Smooth muscle cell of the brain vasculature (primary cell): ENCODE results near the gene ENO2.

Experiments used
- DNase-seq: peaks from one replicate; pipeline ENCODE4 v3.0.0-alpha.2; 2012; ENCODE audit warnings: low read depth, low spot score

The ENO2 gene

GRCh38 chr12:6912164-6912935 lies 2.0 kb upstream of the ENO2 start:
- no peak for DNase-seq

GRCh38 chr12:6914947-6915788 lies 788 bp downstream of the ENO2 start:
- no peak for DNase-seq

- DNase-seq, result no peak
Measured at GRCh38 chr12:6915789-6916285, 1.5 kb downstream of the ENO2 start.

- DNase-seq, result no peak
Measured at GRCh38 chr12:6916426-6917200, 2.2 kb downstream of the ENO2 start.

GRCh38 chr12:6917491-6918231 lies 3.3 kb downstream of the ENO2 start:
- DNase-seq, result no peak

GRCh38 chr12:6919588-6919987 lies 5.2 kb downstream of the ENO2 start:
- no peak for DNase-seq

GRCh38 chr12:6921539-6921938 lies 7.2 kb downstream of the ENO2 start:
- DNase-seq, result no peak

- DNase-seq, result no peak
Measured at GRCh38 chr12:6921996-6922946, 7.9 kb downstream of the ENO2 start.

GRCh38 chr12:6923003-6923732 lies 8.8 kb downstream of the ENO2 start:
- no peak for DNase-seq

- DNase-seq, result no peak
Measured at GRCh38 chr12:6923851-6924250, 9.5 kb downstream of the ENO2 start.

GRCh38 chr12:6925239-6925539 lies 10.8 kb downstream of the ENO2 start:
- no peak for DNase-seq

- DNase-seq, result no peak
Measured at GRCh38 chr12:6925540-6926279, 11.3 kb downstream of the ENO2 start.

GRCh38 chr12:6927379-6928021 lies 13.1 kb downstream of the ENO2 start, which contains the start of gene ATN1:
Gene ATN1, plus strand, starts transcription at chr12:6927959. Its CDS starts 6,043 bp downstream, at chr12:6934002.
- DNase-seq, result no peak

- DNase-seq, result no peak
Measured at GRCh38 chr12:6928022-6928702, 13.8 kb downstream of the ENO2 start.

- no peak for DNase-seq
Measured at GRCh38 chr12:6928703-6929407, 14.5 kb downstream of the ENO2 start.

- DNase-seq, result no peak
Measured at GRCh38 chr12:6929466-6930452, 15.4 kb downstream of the ENO2 start.
